Esophagus (tissue), 2 donors: ENCODE results near the gene PPM1J. TPM values are rescaled to one million over a fixed set of nuclear protein-coding genes. Genes with fewer than 3 reads are reported as not detected.
A peak's percentile ranks its signal among the peaks of the same experiment; 100 is the strongest.
"Not testable (repeated sequence)": the region's sequence is repeated elsewhere in the genome, so short reads cannot be mapped to it uniquely, and the experiment has no call there.

ENCODE experiments used
- H3K27ac ChIP-seq, 2 donors: one replicate each; pipeline ENCODE4 v1.5.1; 2013; ENCODE audit warnings: low read depth in 2 of 2, mild to moderate bottlenecking in 2 of 2, inconsistent platforms in 1 of 2, low read length in 1 of 2, moderate library complexity in 1 of 2
- H3K27me3 ChIP-seq, 2 donors: one replicate each; pipeline ENCODE4 v1.6.1; 2013; ENCODE audit warnings: low read length in 2 of 2, control low read depth in 1 of 2, mild to moderate bottlenecking in 1 of 2; ENCODE audit not compliant: insufficient read depth in 2 of 2, control insufficient read depth in 1 of 2
- H3K36me3 ChIP-seq, 2 donors: one replicate each; pipeline ENCODE4 v1.6.1; 2013; ENCODE audit warnings: low read length in 1 of 2; ENCODE audit not compliant: control insufficient read depth in 2 of 2, insufficient read depth in 2 of 2
- H3K4me1 ChIP-seq, 2 donors: one replicate each; pipeline ENCODE4 v1.6.1; 2013; ENCODE audit warnings: low read length in 1 of 2; ENCODE audit not compliant: control insufficient read depth in 2 of 2, insufficient read depth in 2 of 2
- H3K4me3 ChIP-seq, 2 donors: one replicate each; pipeline ENCODE4 v1.5.1; 2013; ENCODE audit warnings: low read length in 2 of 2, mild to moderate bottlenecking in 2 of 2, low read depth in 1 of 2, moderate library complexity in 1 of 2
- H3K9me3 ChIP-seq, 2 donors: one replicate each; pipeline ENCODE4 v1.6.1; 2013; ENCODE audit warnings: mild to moderate bottlenecking in 2 of 2, low read depth in 1 of 2, low read length in 1 of 2, moderate library complexity in 1 of 2; ENCODE audit not compliant: control insufficient read depth in 2 of 2, insufficient read depth in 1 of 2
- WGBS, 2 donors: extraction: QIAGEN DNeasy Blood & Tissue Kit; methylation state at CpG; one replicate each; pipeline ENCODE4 v1.1.7; 2013; 5-methylcytosine and 5-hydroxymethylcytosine counted together
- polyA plus RNA-seq, 2 donors: library from polyadenylated mRNA; stranded (reverse); fragments of 200-250 nt; gene quantifications; one replicate each; pipeline ENCODE4 v1.2.3, GENCODE V29; 2013
- donor health status: healthy with polysubstance abuse.
- donor health status: Bipolar disorder and iron deficiency.

PPM1J gene
- polyA plus RNA-seq, 2 donors, result 2.8 to 3.5 TPM

- Histone ChIP-seq H3K27ac (no peak overlapping the region), H3K9me3 (no peaks in the 10 kb centered on the region), H3K36me3 (no peaks in the 10 kb centered on the region), H3K27me3 (no peaks in the 10 kb centered on the region), H3K4me3 (no peak overlapping the region), H3K4me1 (peaks cover 0 to 1% of the 10 kb centered on the region in 2 donors)
- WGBS, 2 donors, result 16 to 26% methylated on average over 28 to 35 of the region's 35 CpGs
Measured at GRCh38 chr1:112722601-112723510, 7.7 kb upstream of the PPM1J start.

GRCh38 chr1:112721966-112722524, 6.9 kb upstream of the PPM1J start:
- Histone ChIP-seq H3K27me3 (no peaks in the 10 kb centered on the region), H3K9me3 (no peaks in the 10 kb centered on the region), H3K27ac (no peak overlapping the region), H3K36me3 (no peaks in the 10 kb centered on the region), H3K4me3 (no peak overlapping the region), H3K4me1 (peaks cover 0 to 1% of the 10 kb centered on the region in 2 donors)
- 43 to 50% methylated on average over 10 of the region's 10 CpGs for WGBS, 2 donors

- H3K27ac ChIP-seq, H3K4me3 ChIP-seq, H3K36me3 ChIP-seq, H3K4me1 ChIP-seq, H3K27me3 ChIP-seq, H3K9me3 ChIP-seq: not testable (repeated sequence)
- whole genome bisulfite sequencing, 2 donors, result 85 to 95% methylated on average over 2 of the region's 2 CpGs
Measured at GRCh38 chr1:112721294-112721693, 6.2 kb upstream of the PPM1J start.

GRCh38 chr1:112720800-112721199, 5.7 kb upstream of the PPM1J start:
- Histone ChIP-seq H3K27ac (no peak overlapping the region), H3K27me3 (no peaks in the 10 kb centered on the region), H3K36me3 (no peaks in the 10 kb centered on the region), H3K9me3 (no peaks in the 10 kb centered on the region), H3K4me3 (no peak overlapping the region), H3K4me1 (no peaks in the 10 kb centered on the region)
- WGBS, 2 donors, result 69 to 75% methylated on average over 3 of the region's 3 CpGs

GRCh38 chr1:112719706-112720105, 4.6 kb upstream of the PPM1J start:
- H3K9me3 ChIP-seq, result no peaks in the 10 kb centered on the region
- no peaks in the 10 kb centered on the region for H3K36me3 ChIP-seq
- no peak overlapping the region for H3K27ac ChIP-seq
- no peak overlapping the region for H3K4me3 ChIP-seq
- no peaks in the 10 kb centered on the region for H3K4me1 ChIP-seq
- no peaks in the 10 kb centered on the region for H3K27me3 ChIP-seq
- WGBS, 2 donors, result 92 to 100% methylated on average over 2 of the region's 2 CpGs

GRCh38 chr1:112718691-112719418, 3.7 kb upstream of the PPM1J start:
- Histone ChIP-seq H3K4me1 (no peaks in the 10 kb centered on the region), H3K4me3 (peak overlapping the region; percentile 3 to 7)
- 13 to 22% methylated on average over 31 to 44 of the region's 44 CpGs for WGBS, 2 donors

GRCh38 chr1:112717263-112717873, 2.2 kb upstream of the PPM1J start:
- no peaks in the 10 kb centered on the region for H3K4me1 ChIP-seq
- H3K27me3 ChIP-seq, result no peaks in the 10 kb centered on the region
- no peaks in the 10 kb centered on the region for H3K36me3 ChIP-seq
- H3K9me3 ChIP-seq, result no peaks in the 10 kb centered on the region
- WGBS, 2 donors, result 83% methylated on average over 2 of the region's 2 CpGs
- H3K4me3 ChIP-seq, result no peak overlapping the region
- no peak overlapping the region for H3K27ac ChIP-seq

More at GRCh38 chr1:112718691-112719418, 3.7 kb upstream of the PPM1J start:
- Histone ChIP-seq H3K27ac (no peak overlapping the region), H3K27me3 (no peaks in the 10 kb centered on the region), H3K9me3 (no peaks in the 10 kb centered on the region), H3K36me3 (no peaks in the 10 kb centered on the region)

- 17% methylated on average over 13 of the region's 13 CpGs for WGBS, 2 donors
- H3K27ac ChIP-seq, result peak overlapping the region in 1 of 2 donors; percentile 44
- H3K36me3 ChIP-seq, result no peaks in the 10 kb centered on the region
- H3K4me1 ChIP-seq, result no peaks in the 10 kb centered on the region
- H3K4me3 ChIP-seq, result peak overlapping the region in 1 of 2 donors; percentile 53
- H3K27me3 ChIP-seq, result no peaks in the 10 kb centered on the region
- no peaks in the 10 kb centered on the region for H3K9me3 ChIP-seq
Measured at GRCh38 chr1:112716133-112716720, 1.1 kb upstream of the PPM1J start.
